ENCODE data around the gene HMGB1.

- no peak for TF ChIP-seq CEBPB (IDR thresholded peaks at IDR 0.05; ENCODE audit: low read depth, low read length)
- no peak for TF ChIP-seq RAD21 (IDR thresholded peaks at IDR 0.05; ENCODE audit: low read length)
- TF ChIP-seq RCOR1 (IDR thresholded peaks at IDR 0.05; ENCODE audit: insufficient replicate concordance, low read length), result no peak
These were observed 1.0 kb downstream of the HMGB1 start for GRCh38 chr13:30464496-30465342.
